ENCODE measurements around the gene CAMSAP1. TPM values are rescaled to one million over a fixed set of nuclear protein-coding genes. Genes with fewer than 3 reads are reported as not detected.

Gene CAMSAP1
- total RNA-seq, 1 experiment from 2014 or later, result 52.7 TPM

GRCh38 chr9:135802876-135803419, 104.4 kb downstream of the CAMSAP1 start:
- Histone ChIP-seq H3T11ph (ENCODE audit: low read length) (no peak overlapping the region), H2BK120ac (ENCODE audit: low read depth, low read length, poor library complexity, severe bottlenecking) (no peak overlapping the region), H3K4me1 (ENCODE audit: insufficient read depth, low read length) (no peaks in the 10 kb centered on the region), H2BK12ac (ENCODE audit: insufficient read length, low read depth, low read length) (no peak overlapping the region), H3K23me2 (ENCODE audit: insufficient read length, low read depth, low read length, poor library complexity, severe bottlenecking) (no peaks in the 10 kb centered on the region), H3K27me3 (ENCODE audit: insufficient read depth, low read length) (no peaks in the 10 kb centered on the region), H2BK20ac (ENCODE audit: low read depth, low read length, poor library complexity, severe bottlenecking) (no peak overlapping the region), H3K23ac (ENCODE audit: insufficient read length, low read depth, low read length) (no peak overlapping the region), H3K18ac (ENCODE audit: insufficient read length, low read depth, low read length) (no peak overlapping the region), H2BK5ac (ENCODE audit: insufficient read length, low read length) (no peak overlapping the region), H4K8ac (replicated peaks; ENCODE audit: insufficient read length, low read depth, low read length) (no peak overlapping the region), H2AFZ (ENCODE audit: low read length) (no peak overlapping the region), H3K4me2 (ENCODE audit: insufficient read depth, insufficient read length, low read length) (no peak overlapping the region), H4K91ac (ENCODE audit: insufficient read length, low read depth, low read length) (no peak overlapping the region), H4K5ac (ENCODE audit: insufficient read length, low read depth, low read length) (no peak overlapping the region), H3K79me1 (ENCODE audit: insufficient read depth, low read depth, low read length, poor library complexity, severe bottlenecking) (no peaks in the 10 kb centered on the region), H3K9me3 (ENCODE audit: control insufficient read depth, low read depth, low read length) (no peaks in the 10 kb centered on the region), H2BK15ac (ENCODE audit: low read depth, low read length) (no peak overlapping the region), H3K14ac (ENCODE audit: insufficient read depth, low read length) (no peak overlapping the region), H3K9ac (ENCODE audit: extremely low read depth, insufficient read length, low read length) (no peak overlapping the region), H3K4ac (ENCODE audit: low read depth, low read length) (no peak overlapping the region), H4K20me1 (ENCODE audit: control insufficient read depth, insufficient read depth, insufficient read length) (no peaks in the 10 kb centered on the region), H3K27ac (ENCODE audit: insufficient read length, low read depth, low read length) (no peak overlapping the region), H3K79me2 (ENCODE audit: insufficient read depth, low read length) (no peaks in the 10 kb centered on the region), H2AK5ac (ENCODE audit: insufficient read length, low read length) (no peak overlapping the region), H3K56ac (ENCODE audit: insufficient read length, low read depth, low read length) (no peak overlapping the region)
- Mint-ChIP-seq H3K4me3 (no peak overlapping the region), H3K36me3 (ENCODE audit: insufficient read depth in 1 of 3, low read depth in 3 of 3) (no peaks in the 10 kb centered on the region), H3K9me3 (no peaks in the 10 kb centered on the region; a peak in 1 of 5 replicates), H3K27ac (peak overlapping the region in 2 of 3 experiments; percentile 47 to 87; a peak in 4 of 7 replicates), H3K27me3 (ENCODE audit: low read depth) (no peaks in the 10 kb centered on the region; the same call in 1 of the 2 replicates), H3K4me1 (peaks cover 7 to 16% of the 10 kb centered on the region in 2 experiments)
- DNase-seq, result no peak
- WGBS (ENCODE audit: extremely low coverage, insufficient read length, low lambda C conversion rate), result no CpG with 5 or more reads among the region's 18 CpGs
- no peak for TF ChIP-seq CTCF (conservative IDR thresholded peaks at IDR 0.05)

All from H9 (cell line).